ENCODE data around the gene MGAT3.
"Not testable (repeated sequence)": the region's sequence is repeated elsewhere in the genome, so short reads cannot be mapped to it uniquely, and the experiment has no call there.

Gene MGAT3

DNA sequence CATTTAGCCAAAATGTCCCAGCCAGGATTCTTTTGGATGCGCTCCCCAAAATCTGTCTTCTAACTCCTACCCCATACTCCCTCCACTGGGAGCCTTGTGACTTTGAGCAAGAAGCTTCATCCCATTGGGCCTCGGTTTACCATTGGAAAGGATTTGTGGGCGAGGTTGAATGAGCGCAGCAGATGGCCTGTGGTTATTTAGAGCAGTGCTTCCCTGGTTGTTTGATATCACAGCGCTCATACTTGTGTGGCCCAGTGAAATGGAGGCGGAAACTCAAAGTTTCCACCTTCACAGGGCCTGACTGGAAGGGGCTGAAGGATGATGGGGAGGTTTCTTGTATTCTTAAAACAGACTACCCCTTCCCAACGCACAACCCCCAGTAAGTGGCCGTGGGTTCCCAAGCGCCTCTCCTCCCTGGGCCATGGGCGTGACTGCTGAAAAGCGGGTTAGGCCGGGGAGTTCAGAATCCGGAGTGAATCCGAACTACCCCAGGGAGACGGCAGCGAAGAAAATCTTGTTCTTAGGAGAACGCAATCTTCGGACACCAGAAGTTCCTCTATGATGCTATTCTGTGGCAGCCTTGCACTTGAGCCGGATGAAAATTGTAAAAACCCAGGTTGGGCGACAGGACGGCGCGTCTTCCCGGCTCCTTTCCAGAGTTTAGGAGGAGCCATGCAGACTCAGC lies 62.3 kb downstream of the MGAT3 start:
- DNase-seq, result peak; percentile 46

DNA sequence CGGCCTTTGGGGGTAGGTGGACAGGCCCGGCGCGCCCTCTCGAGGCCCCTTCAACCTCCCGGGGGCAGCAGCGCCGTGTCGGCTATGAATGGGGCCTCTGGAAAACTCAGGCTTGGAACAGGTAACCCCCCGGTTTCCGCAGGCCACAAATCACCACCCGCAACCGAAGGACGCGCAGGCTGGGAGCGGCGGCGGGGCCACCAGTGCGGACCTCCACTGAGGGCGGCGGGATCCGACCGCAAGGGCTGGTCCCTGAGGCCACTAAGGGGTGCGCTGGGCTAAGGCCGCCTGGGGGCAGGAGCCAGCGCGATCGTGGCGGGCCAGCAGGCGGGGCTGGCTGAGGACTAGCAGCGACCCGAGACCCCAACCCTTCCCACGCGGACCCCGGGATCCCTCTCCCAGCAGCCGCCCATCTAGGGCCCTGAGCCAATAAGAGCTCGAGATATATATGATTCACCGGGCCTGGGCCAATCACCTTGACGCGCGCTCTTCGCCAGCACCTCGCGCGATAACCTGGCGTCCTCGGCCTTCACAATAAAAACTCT lies 62.9 kb downstream of the MGAT3 start:
- DNase-seq, result peak; percentile 100

DNA sequence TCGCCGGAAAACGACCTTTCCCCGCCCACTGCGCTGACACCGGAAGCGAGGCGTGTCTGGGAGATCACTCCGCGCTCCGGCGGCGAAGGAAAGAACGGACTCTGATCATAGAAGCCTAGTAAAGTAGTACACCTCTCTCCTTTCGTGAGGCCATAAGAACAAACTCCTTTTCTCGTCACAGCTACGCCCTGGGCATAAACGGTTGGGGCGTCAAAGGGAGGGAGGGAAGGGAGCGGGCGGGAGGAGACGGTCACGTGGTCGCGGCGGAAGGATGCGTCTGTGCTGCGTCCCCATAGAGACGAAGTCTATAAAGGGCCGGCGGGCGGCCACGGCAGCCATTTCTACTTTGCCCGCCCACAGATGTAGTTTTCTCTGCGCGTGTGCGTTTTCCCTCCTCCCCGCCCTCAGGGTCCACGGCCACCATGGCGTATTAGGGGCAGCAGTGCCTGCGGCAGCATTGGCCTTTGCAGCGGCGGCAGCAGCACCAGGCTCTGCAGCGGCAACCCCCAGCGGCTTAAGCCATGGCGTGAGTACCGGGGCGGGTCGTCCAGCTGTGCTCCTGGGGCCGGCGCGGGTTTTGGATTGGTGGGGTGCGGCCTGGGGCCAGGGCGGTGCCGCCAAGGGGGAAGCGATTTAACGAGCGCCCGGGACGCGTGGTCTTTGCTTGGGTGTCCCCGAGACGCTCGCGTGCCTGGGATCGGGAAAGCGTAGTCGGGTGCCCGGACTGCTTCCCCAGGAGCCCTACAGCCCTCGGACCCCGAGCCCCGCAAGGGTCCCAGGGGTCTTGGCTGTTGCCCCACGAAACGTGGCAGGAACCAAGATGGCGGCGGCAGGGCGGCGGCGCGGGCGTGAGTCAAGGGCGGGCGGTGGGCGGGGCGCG lies 63.7 kb downstream of the MGAT3 start, which contains the start of gene ATF4:
TSS of gene ATF4 (plus strand) at position 337 of the 880 bp plus-strand sequence. CDS start 884 bp downstream, outside the sequence.
- peak; percentile 82 for DNase-seq

DNA sequence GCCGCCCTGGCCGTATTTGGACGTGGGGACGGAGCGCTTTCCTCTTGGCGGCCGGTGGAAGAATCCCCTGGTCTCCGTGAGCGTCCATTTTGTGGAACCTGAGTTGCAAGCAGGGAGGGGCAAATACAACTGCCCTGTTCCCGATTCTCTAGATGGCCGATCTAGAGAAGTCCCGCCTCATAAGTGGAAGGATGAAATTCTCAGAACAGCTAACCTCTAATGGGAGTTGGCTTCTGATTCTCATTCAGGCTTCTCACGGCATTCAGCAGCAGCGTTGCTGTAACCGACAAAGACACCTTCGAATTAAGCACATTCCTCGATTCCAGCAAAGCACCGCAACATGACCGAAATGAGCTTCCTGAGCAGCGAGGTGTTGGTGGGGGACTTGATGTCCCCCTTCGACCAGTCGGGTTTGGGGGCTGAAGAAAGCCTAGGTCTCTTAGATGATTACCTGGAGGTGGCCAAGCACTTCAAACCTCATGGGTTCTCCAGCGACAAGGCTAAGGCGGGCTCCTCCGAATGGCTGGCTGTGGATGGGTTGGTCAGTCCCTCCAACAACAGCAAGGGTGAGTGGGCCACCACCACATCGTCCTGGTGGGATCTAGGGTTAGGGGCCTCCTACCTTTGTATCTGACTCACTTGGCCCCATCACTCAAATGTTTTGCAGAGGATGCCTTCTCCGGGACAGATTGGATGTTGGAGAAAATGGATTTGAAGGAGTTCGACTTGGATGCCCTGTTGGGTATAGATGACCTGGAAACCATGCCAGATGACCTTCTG lies 64.5 kb downstream of the MGAT3 start:
- not testable (repeated sequence) for DNase-seq

DNA sequence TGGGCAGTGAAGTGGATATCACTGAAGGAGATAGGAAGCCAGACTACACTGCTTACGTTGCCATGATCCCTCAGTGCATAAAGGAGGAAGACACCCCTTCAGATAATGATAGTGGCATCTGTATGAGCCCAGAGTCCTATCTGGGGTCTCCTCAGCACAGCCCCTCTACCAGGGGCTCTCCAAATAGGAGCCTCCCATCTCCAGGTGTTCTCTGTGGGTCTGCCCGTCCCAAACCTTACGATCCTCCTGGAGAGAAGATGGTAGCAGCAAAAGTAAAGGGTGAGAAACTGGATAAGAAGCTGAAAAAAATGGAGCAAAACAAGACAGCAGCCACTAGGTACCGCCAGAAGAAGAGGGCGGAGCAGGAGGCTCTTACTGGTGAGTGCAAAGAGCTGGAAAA lies 65.3 kb downstream of the MGAT3 start:
- not testable (repeated sequence) for DNase-seq

DNA sequence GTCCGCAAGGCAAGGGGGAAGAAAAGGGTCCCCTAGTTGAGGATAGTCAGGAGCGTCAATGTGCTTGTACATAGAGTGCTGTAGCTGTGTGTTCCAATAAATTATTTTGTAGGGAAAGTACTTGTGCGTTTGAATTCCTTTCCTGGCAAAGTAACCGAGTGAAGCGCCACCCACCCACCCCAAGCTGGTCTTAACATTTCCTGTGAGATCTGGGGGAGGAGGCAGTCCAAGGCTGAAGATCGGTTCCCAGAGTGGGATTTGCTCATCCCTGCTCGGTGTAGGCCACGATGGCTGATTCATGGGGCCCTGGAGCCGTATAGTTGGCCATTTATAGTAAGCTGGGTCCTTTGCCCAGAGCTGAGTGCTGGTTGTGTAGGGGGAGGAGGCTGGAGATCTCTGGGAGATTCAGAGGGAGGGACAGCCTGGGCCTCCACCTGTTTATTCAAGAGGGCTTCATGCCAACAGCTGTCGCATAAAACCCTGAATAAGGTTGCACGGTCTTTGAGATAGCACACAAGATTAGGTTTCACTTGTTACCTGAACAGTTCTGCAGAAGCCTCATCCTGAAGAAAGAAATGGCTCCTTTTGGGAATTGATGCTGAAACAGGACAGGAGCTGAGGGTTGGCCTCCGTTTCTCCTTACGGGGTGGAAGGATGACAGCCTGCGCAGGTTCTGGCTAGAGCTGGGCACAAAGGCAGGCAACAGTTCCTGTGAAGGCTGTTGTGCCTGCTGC lies 65.9 kb downstream of the MGAT3 start:
- peak; percentile 74 for DNase-seq

DNA sequence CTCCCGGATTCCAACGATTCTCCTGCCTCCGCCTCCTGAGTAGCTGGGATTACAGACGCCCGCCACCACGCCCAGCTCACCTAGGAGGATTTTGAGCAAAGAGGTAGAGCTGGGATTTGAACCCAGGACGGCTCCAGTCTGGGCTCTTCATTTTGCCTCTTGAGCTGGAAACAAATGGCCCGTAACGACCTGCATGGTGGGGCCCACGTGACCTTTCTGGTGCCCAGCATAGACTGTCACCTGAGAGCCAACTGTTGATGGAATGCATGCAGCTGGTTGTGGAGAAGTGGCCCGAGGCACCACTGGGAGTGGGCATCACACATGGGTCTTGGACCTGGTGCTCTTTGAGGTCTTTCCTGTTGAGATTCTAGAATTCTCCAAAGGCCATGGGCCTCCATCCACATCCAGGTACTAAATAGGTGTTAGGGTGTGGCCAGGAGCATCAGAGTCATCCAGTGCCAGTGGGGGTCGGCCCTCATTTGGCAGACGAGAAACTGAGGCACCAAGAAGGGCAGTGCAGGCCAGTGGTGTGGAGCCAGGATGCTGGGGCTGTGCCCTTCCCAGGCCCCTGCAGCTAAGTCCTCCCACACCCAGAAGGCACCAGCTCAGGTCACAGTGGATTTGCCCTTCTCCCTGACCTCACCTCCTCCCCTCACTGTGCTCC lies 67.4 kb downstream of the MGAT3 start:
- no peak for DNase-seq

DNA sequence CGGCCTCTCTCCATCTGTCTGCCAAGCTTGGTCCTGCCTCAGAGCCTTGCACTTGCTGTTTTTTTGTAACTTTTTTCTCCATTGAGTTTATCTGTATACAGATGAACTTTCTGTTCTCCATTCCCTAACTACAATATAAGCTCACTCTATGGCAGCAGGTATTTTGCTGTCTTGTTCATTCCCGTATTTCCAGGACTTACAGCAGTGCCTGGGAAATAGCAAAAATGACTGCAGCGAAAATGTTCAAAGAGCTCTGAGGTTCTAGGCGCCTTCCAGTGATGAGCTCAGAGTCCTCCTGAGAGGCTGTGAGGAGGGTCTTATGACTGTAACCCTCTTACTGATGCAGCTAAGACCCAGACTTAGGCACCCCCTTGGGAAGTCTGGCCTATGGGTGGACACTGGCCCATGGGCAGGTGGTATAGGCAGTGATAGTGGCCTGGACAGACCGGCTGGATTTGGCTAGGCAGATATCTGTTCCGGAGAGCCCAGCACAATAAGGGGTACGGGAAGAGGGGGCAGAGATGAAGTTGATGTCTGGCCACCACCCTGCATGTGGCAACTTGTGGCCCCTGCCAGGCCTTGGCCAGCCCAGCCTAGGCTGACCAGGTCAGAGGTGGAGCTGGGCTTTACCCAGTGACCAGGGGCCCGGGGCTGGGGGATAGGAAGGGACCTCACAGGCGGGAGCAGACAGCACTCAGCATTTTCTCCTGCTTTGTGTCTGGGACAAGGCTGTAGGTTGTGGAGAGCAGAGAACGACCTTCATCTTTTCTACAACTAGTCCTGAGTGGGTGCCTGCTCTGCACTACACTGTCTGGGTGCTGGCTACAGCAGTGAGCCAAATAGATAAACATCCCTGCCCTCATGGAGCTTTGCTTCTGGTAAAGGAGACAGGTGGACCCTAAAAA lies 68.2 kb downstream of the MGAT3 start:
- no peak for DNase-seq

DNA sequence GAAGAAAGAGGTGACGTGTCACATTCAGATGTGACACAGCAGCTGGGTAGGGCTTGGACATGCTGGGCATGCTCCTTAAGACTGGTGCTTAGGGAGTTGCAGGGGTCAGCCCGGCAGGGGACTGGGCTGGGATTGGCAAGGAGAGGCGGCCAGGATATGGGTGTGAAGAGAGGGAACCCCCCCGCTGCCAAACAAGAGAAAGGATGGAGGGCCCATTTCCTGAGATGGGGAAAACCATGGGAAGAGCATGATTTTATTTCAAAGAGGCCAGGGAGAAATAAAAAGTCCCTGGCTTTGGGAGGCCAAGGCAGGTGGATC lies 68.8 kb downstream of the MGAT3 start:
- DNase-seq, result no peak

DNA sequence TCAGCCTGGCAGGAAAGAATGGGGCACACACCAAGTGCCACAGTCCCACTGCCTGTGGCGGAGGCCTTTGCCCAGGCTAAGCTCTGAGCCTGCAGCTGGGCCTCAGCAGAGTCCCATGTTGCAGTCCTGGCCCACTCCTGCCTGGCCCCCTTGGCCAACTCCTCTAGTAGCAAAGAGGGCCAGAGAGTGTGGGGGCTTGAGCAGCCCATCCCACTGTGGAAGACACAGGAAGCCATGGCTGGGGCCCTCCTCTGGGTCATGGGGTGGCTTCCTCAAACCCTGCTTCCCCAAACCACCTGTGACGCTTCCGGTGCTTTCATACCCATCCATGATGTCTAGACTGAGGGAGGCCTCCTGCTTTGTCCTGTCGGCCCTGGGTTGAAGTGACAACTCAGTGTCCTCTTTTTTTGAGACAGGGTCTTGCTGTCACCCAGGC lies 69.9 kb downstream of the MGAT3 start:
- DNase-seq, result no peak

DNA sequence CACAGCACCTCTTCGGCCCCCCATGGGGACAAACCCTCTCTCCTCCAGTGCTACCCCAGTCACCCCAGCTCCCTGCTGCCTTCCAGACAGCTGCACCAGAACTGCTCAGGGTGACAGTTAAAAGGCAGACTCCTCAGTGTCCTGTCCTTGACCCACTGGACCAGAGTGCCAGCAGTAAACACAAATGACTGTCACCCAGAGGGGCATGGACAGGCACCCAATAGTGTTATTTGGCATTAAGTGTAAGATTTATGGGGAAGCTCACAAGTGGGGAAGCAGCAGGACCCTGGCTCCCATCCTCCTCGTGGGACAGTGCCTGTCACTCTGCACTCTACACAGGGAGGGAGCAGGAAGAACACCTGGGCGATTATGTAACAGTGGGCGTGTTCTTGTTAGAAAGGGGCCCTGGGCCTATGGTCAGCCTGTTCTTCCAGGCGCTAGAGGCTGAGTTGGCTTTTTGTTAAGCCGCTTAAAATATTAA lies 70.7 kb downstream of the MGAT3 start:
- no peak for DNase-seq

DNA sequence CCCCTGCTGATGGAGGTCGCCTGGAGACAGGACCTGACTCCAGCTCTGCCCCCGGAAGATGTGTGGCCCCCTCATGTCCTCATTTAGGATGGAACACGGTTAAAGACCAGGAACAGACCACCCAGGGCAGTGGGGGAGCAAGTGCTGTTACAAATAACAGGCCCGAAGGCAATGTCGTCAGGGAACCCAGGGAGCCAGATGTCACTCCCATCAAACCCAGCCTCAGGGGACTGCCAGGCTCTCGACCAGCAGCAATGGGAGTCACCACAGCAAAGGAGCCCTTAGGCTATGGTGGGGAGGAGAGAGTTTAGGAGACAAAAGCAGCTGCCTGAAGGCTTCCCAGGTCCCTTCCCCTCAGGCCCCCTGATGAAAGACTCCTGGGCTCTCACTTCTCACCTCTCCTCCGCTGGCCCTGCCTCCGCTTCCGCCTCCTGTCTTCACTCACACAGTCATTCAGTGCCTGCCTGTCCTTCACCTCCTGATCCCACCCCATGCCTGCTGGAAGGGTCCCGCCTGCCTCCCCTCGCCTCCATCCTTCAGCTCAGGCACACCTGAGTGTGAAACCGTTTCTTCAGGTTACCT lies 71.4 kb downstream of the MGAT3 start:
- no peak for DNase-seq

DNA sequence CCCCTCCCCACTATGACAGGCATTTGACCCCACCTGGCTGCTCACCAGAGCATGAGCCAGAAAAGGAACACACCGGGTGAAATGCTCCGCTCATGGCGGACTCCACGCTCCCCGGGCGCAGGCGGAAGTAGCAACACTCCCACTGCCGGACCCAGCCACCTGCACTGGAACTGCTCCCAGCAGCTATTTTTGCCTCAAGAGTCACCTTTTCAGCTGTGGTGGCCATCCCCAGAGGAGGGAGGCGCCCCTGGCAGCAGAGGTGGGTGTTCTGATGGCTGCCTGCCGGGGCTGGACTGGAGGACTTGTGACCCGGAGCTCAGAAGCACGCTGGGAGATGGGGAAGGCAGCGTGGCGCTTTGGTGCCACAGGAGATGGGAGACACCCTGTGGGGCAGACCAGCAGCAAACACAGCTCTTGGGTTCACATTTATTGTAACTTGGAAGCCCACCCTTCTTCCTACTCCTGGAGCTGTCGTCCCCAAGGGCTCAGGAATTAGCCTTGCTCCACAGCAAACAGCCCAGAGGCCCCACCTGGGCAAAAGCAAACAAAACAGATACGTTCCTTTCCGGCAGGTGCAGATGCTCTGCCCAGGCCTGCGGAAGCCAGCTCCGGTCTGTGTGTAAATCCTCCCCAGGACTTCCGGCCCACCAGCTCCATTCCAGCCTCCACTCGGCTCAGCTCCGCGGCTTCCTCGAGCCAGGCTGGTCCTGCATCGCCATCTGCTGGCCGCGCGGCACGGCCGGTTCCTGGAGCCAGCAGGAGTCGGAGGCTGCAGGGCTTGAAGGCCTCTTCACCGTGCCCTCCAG lies 72.1 kb downstream of the MGAT3 start:
- peak; percentile 88 for DNase-seq

DNA sequence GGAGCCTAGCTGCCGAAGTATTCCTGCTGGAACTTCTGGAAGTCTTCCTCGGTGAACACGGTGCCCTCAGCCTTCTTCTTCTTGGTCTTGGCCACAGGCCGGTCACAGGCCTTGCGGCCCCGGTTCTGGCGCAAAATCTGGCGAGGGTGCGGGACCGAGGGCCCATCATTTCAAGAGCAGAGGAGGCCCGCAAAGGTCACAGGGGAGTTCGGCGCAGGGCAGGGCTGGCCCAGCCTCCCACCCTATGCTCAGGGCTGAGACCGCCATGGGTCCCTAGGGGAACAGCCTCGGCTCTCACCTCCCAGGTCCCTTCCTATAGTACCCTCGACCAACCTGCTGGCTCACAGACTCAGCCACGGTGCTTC lies 72.7 kb downstream of the MGAT3 start:
- DNase-seq, result no peak

DNA sequence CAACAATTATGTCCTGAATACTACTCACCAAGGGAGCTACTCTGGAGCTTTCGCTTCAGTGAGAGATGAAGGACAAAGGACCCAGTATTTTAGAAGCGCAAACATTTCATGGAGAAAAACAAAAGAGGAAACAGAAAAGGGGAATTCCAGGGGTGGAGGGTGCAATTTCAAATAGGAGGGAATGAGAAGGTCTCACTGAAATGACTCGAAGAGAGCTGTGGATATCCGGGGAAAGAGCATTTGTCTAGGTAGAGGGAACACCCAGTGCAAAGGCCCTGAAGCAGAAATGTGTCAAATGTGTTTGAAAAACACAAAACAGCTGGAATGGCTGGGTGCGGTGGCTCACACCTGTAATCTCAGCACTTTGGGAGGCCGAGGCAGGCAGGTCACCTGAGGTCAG lies 73.3 kb downstream of the MGAT3 start:
- no peak for DNase-seq

DNA sequence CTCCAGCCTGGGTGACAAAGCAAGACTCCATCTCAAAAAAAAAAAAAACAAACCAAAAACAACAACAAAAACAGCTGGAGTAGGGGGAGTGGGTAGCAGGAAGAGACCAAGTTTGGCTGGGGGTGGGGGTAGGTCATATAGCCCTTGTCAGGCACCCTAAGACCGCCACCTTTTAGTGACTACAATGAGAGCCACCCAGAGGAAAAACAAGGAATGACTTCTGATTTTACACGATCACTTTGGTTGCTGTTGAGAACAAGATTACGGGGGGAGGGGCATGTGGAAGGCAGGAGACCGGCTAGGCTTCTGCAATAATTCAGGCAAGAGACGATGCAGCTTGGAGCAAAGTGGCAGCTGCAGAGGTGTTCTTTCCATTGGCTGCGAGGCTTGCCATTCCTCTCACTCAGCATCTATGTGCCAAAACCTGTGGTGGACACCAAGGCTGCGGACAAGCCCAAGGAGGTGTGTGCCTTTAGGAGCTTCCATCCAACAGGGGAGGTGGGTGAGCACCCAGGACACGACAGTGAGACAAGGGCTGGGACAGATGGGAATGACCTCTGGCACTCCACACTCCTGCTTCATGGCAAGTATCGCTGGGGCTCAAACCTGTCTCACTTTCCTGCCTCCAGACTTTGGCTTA lies 74.0 kb downstream of the MGAT3 start:
- DNase-seq, result peak; percentile 62

DNA sequence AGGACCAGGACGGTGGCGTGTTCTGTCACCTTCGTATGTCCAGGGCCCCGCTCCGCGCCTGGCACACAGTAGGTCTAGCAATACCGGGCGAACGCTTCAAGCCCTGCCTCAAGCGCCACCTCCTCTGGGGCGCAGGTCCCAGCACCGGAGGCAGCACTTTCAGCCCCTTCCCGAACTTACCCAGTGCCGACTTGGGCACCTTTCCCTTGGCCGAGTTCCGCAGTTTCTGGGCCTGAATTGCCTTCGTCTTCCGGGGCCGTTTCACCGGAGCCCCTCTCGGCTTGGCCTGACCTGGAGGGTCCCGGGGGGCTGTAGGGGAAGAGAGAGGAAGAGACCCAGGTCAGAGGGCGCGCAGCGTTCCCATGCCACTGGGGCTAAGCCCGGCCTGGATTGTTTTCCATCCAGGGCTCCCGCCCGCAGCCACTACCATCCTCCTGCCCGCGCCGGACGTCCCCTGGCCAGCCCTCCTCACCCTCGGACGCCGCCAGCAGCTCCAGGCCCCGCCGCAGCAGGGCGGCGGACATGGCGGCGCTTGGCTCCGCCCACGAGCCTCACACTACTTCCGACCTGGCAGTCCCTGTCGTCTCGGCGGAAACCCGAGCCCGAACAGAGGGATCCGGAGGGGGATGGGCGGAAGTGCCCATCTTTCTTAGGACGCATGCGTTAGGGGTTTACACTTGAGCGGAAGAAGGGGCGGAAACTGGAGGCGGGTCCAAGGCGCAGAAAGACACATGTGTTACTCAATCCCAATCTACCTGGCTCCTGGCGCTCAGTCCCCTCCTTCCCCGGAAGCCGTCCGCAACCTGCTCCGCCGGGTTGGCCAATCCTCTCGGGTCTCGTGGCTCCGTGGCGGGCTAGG lies 75.6 kb downstream of the MGAT3 start, which contains the start of gene RPS19BP1:
TSS of gene RPS19BP1 (minus strand) at position 534 of the 859 bp plus-strand sequence. CDS start at position 524, 10 bp downstream.
- peak; percentile 99 for DNase-seq

DNA sequence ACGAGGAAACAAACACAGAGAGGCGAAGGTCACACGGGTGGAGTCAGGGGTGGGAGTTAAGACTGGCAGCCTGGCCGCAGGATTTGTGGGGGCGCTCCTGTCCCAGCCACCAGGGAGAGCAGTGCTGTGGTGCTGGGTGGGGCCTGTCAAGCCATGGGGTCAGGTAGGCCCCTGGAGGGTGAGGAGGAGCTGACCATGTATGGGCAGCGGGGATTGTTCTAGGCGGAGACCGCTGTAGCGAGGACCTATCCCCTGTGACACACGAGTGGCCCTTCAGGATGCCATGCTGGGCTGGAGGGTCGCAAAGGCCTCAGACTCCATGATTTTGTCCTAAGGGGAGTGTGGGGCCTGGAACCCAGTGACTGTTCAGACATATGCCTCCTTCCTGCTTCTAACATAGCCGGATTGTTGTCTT lies 77.3 kb downstream of the MGAT3 start:
- DNase-seq, result no peak

All from fibroblast of skin of right biceps (primary cell).